Brain microvascular endothelial cell (primary cell): ENCODE results near the gene MAJIN.
A peak's percentile ranks its signal among the peaks of the same experiment; 100 is the strongest.

Source experiments
- DNase-seq: peaks from one replicate; pipeline ENCODE4 v3.0.0-alpha.2; 2020
- H3K27ac ChIP-seq: fragments of 250-450 bp; sonication (Bioruptor Pico); 2 replicates; pipeline ENCODE4 v1.5.1; 2020; ENCODE audit warnings: mild to moderate bottlenecking, moderate library complexity
- H3K27me3 ChIP-seq: fragments of 250-450 bp; sonication (Bioruptor Pico); replicated peaks from 2 replicates; pipeline ENCODE4 v1.5.1; 2020; ENCODE audit warnings: mild to moderate bottlenecking
- H3K36me3 ChIP-seq: fragments of 250-450 bp; sonication (Bioruptor Pico); replicated peaks from 2 replicates; pipeline ENCODE4 v1.5.1; 2020; ENCODE audit warnings: mild to moderate bottlenecking
- H3K4me3 ChIP-seq: 2 replicates; pipeline ENCODE4 v1.5.1; 2011; ENCODE audit warnings: low read depth, mild to moderate bottlenecking, control low read depth, low read length, moderate library complexity
- in situ Hi-C: cut with HindIII; loops from 2 replicates; pipeline ENCODE4 v1.10.0; 2017; ENCODE audit warnings: low sequenced_read_pairs, low pct_ligation_motif_present
- TF ChIP-seq, protein P1 (sequence below): IDR thresholded peaks from 2 replicates; pipeline ENCODE4 v1.5.1; 2011; ENCODE audit warnings: low read depth, mild to moderate bottlenecking, moderate library complexity, low read length, control low read depth, inconsistent platforms; ENCODE audit errors: missing control alignments

Gene MAJIN

DNA sequence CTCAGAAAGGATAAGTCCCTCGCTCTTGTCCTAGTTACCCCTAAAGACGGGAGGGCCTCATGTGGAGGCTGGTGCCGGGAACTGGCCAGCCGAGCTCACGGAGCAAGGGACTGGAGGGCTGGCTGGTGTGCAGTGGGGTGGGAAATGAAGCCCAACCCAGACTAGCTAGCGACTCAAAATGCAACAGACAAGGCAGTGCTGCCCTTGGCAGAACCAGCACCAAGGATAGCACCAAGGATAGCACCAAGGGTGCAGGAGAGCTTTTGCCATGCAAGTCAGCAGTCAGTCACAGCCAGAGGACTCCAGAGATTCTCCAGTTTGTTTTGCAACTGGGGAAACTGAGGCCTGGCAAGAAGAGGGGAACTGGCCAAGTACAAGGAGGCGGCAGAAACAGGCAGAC, 31.4 kb upstream of the MAJIN start:
- Histone ChIP-seq H3K36me3 (no peaks in the 10 kb centered on the region), H3K4me3 (no peak overlapping the region), H3K27ac (no peak overlapping the region), H3K27me3 (no peaks in the 10 kb centered on the region)
- in situ Hi-C loops: no loop called here
- peak; percentile 34 for DNase-seq
- TF ChIP-seq, protein P1, sequence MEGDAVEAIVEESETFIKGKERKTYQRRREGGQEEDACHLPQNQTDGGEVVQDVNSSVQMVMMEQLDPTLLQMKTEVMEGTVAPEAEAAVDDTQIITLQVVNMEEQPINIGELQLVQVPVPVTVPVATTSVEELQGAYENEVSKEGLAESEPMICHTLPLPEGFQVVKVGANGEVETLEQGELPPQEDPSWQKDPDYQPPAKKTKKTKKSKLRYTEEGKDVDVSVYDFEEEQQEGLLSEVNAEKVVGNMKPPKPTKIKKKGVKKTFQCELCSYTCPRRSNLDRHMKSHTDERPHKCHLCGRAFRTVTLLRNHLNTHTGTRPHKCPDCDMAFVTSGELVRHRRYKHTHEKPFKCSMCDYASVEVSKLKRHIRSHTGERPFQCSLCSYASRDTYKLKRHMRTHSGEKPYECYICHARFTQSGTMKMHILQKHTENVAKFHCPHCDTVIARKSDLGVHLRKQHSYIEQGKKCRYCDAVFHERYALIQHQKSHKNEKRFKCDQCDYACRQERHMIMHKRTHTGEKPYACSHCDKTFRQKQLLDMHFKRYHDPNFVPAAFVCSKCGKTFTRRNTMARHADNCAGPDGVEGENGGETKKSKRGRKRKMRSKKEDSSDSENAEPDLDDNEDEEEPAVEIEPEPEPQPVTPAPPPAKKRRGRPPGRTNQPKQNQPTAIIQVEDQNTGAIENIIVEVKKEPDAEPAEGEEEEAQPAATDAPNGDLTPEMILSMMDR: no peak

DNA sequence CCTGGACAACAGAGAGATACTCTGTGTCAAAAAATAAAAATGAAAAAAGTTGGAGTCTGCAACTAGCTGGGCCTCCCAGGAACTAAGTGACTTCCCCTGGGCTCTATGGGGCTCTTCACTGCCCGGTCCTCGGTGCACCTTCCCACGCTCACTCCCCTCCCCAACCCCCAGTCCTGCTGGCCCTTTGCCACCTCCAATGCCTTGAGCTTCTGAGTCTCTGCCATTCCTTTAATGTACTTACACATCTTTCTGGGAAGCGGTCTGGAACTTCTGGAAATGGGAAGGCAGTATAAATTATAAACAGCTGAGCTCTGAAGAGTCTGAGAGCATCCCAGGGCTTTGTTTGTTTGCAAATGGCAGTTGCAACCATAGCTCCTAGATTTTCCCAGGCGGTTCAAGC, 30.8 kb upstream of the MAJIN start:
- no peak for DNase-seq
- Histone ChIP-seq H3K36me3 (no peaks in the 10 kb centered on the region), H3K4me3 (no peak overlapping the region), H3K27me3 (no peaks in the 10 kb centered on the region), H3K27ac (no peak overlapping the region)
- TF ChIP-seq, protein P1: no peak
- in situ Hi-C loops: no loop called here

DNA sequence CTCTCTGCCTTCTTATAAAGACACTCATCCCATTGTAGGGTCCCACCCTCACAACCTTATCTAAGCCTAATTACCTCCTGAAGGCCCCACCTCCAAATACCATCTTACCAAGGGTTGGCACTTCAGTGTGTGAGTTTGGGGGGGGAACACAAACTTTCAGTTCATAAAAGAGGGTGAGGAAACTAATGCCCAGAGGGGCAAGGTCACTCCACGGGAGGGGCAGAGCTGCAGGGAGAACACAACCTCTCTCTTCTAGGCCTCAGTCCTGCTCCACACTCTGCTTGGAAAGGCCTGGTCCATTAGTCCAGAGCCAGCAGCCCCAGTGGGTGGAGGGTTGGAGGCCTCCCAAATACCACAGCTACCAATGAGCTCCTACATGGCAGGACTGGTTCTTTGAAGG, 27.6 kb upstream of the MAJIN start:
- H3K27ac ChIP-seq: no peak overlapping the region
- DNase-seq: no peak
- H3K4me3 ChIP-seq: no peak overlapping the region
- H3K36me3 ChIP-seq: no peaks in the 10 kb centered on the region
- TF ChIP-seq, protein P1: no peak
- in situ Hi-C loops: no loop called here
- H3K27me3 ChIP-seq: no peaks in the 10 kb centered on the region

DNA sequence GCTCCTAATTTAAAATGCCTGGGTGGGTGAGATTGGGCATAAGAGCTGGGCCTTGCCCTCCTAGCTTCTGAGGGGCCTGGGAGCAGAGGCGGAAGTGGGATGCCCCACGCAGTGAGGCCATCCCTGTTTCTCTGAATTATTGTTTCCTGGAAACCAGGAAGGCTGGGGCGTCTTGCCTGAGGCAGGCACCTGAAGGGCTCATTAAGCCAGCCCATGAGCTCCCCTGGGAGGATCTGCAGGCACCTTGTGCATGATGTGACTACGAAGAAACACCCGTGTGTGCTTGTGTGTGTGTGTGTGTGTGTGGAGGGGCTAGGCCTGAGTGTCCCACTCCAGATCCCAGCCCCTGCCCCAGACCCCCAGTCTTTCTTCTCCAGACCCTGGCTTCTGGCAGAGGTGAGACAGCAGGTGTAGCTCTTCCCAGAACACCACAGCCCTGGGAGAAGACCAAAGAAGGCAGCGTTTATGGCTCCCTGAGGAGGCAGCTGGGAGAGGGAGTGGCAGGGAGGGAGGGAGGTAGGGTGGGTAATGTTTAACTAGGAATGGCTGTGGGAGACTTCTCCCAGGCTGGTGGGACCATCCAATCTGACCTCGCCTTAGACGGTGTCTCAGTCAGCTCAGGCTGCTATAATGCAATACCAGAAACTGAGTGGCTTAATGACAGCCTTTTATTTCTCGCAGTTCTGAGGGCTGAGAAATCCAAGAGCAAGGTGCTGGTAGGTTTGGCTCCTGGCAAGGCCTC, 27.0 kb upstream of the MAJIN start:
- Histone ChIP-seq H3K27me3 (no peaks in the 10 kb centered on the region), H3K36me3 (no peaks in the 10 kb centered on the region), H3K27ac (no peak overlapping the region), H3K4me3 (no peak overlapping the region)
- DNase-seq: no peak
- in situ Hi-C loops: no loop called here
- TF ChIP-seq, protein P1: no peak

DNA sequence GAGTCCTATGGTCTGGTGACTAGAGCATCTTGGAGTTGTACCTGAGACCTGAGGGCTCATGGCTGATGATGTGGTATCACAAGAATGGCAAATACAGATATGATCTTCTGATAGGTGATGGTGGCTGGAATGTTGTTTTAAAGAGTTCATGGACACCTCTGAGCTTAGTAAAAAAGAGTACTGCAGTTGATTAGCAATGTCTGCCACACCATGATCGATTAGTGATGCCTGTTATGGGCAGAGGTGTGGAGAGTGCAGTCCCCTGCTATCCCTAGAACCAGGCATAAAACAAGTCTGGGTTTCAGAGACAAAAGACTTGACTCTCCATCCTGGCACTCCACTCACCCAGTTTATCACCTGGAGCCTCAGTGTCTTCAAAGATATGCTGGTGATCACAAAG, 26.2 kb upstream of the MAJIN start:
- in situ Hi-C loops: no loop called here
- TF ChIP-seq, protein P1: no peak
- H3K36me3 ChIP-seq: no peaks in the 10 kb centered on the region
- H3K27ac ChIP-seq: no peak overlapping the region
- no peak for DNase-seq
- H3K4me3 ChIP-seq: no peak overlapping the region
- no peaks in the 10 kb centered on the region for H3K27me3 ChIP-seq
